Liver (tissue), 2 donors: ENCODE results near the gene PRSS56.

Source experiments
- CTCF ChIP-seq: fragments of 150-350 bp; IDR thresholded peaks from 2 replicates; pipeline ENCODE4 v1.5.1; 2017; ENCODE audit warnings: improper control_type of control experiment, low read depth, low read length; ENCODE audit not compliant: missing input control
- TF ChIP-seq, protein P1 (sequence below): IDR thresholded peaks from 2 replicates; pipeline ENCODE4 v1.6.1; 2016; ENCODE audit warnings: antibody characterized with exemption, mild to moderate bottlenecking
- donor health status: healthy.

GRCh38 chr2:232526372-232526941 is 6.3 kb downstream of the PRSS56 start:
- no peak for TF ChIP-seq CTCF
- TF ChIP-seq, protein P1, sequence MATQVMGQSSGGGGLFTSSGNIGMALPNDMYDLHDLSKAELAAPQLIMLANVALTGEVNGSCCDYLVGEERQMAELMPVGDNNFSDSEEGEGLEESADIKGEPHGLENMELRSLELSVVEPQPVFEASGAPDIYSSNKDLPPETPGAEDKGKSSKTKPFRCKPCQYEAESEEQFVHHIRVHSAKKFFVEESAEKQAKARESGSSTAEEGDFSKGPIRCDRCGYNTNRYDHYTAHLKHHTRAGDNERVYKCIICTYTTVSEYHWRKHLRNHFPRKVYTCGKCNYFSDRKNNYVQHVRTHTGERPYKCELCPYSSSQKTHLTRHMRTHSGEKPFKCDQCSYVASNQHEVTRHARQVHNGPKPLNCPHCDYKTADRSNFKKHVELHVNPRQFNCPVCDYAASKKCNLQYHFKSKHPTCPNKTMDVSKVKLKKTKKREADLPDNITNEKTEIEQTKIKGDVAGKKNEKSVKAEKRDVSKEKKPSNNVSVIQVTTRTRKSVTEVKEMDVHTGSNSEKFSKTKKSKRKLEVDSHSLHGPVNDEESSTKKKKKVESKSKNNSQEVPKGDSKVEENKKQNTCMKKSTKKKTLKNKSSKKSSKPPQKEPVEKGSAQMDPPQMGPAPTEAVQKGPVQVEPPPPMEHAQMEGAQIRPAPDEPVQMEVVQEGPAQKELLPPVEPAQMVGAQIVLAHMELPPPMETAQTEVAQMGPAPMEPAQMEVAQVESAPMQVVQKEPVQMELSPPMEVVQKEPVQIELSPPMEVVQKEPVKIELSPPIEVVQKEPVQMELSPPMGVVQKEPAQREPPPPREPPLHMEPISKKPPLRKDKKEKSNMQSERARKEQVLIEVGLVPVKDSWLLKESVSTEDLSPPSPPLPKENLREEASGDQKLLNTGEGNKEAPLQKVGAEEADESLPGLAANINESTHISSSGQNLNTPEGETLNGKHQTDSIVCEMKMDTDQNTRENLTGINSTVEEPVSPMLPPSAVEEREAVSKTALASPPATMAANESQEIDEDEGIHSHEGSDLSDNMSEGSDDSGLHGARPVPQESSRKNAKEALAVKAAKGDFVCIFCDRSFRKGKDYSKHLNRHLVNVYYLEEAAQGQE, result no peak
